ENCODE results near the gene MFGE8. TPM values are rescaled to one million over a fixed set of nuclear protein-coding genes. Genes with fewer than 3 reads are reported as not detected.

MFGE8 gene
- total RNA-seq, 1 experiment from 2014 or later, result 54.5 TPM

- CTCF ChIA-PET, result no interaction called here
- Histone ChIP-seq H3K79me2 (ENCODE audit: low read depth) (no peaks in the 10 kb centered on the region), H3K27ac (no peak overlapping the region), H2AFZ (no peak overlapping the region), H4K20me1 (ENCODE audit: insufficient read depth) (no peaks in the 10 kb centered on the region), H3K4me2 (no peak overlapping the region), H3K36me3 (ENCODE audit: low read depth) (no peaks in the 10 kb centered on the region), H3K9me3 (ENCODE audit: insufficient read depth, low read depth) (no peaks in the 10 kb centered on the region), H3K27me3 (ENCODE audit: insufficient read depth, low read depth) (no peaks in the 10 kb centered on the region), H3F3A (ENCODE audit: insufficient read depth, low read depth) (peaks cover 3% of the 10 kb centered on the region), H3K4me1 (replicated peaks; ENCODE audit: insufficient read depth) (peaks cover 19% of the 10 kb centered on the region), H3K9me2 (ENCODE audit: insufficient read depth) (no peaks in the 10 kb centered on the region), H3K4me3 (no peak overlapping the region)
- BruUV-seq (replicated peaks), result no TSS peak
- DNase-seq, result no peak
- no peak for TF ChIP-seq EZH2 (IDR thresholded peaks at IDR 0.05; ENCODE audit: low read depth)
- TF ChIP-seq, protein P1, sequence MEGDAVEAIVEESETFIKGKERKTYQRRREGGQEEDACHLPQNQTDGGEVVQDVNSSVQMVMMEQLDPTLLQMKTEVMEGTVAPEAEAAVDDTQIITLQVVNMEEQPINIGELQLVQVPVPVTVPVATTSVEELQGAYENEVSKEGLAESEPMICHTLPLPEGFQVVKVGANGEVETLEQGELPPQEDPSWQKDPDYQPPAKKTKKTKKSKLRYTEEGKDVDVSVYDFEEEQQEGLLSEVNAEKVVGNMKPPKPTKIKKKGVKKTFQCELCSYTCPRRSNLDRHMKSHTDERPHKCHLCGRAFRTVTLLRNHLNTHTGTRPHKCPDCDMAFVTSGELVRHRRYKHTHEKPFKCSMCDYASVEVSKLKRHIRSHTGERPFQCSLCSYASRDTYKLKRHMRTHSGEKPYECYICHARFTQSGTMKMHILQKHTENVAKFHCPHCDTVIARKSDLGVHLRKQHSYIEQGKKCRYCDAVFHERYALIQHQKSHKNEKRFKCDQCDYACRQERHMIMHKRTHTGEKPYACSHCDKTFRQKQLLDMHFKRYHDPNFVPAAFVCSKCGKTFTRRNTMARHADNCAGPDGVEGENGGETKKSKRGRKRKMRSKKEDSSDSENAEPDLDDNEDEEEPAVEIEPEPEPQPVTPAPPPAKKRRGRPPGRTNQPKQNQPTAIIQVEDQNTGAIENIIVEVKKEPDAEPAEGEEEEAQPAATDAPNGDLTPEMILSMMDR (conservative IDR thresholded peaks at IDR 0.05), result no peak
- POLR2A ChIA-PET (ENCODE audit: unreplicated experiment), result no interaction called here
- intact Hi-C loops (cut with micrococcal nuclease; ENCODE audit: unreplicated experiment), result no loop called here
Measured at GRCh38 chr15:88908697-88909621, 4.2 kb downstream of the MFGE8 start.

- intact Hi-C loops (cut with micrococcal nuclease; ENCODE audit: unreplicated experiment), result no loop called here
- no peaks in the 10 kb centered on the region for H3K79me2 ChIP-seq (ENCODE audit: low read depth)
- ChIA-PET CTCF (no interaction called here), POLR2A (ENCODE audit: unreplicated experiment) (no interaction called here)
- no peaks in the 10 kb centered on the region for H4K20me1 ChIP-seq (ENCODE audit: insufficient read depth)
- H3K4me3 ChIP-seq, result no peak overlapping the region
- H2AFZ ChIP-seq, result no peak overlapping the region
- no TSS peak for BruUV-seq (replicated peaks)
- no peaks in the 10 kb centered on the region for H3F3A ChIP-seq (ENCODE audit: insufficient read depth, low read depth)
- H3K9me2 ChIP-seq (ENCODE audit: insufficient read depth), result no peaks in the 10 kb centered on the region
- TF ChIP-seq, protein P1 (conservative IDR thresholded peaks at IDR 0.05), result no peak
- no peak for TF ChIP-seq EZH2 (IDR thresholded peaks at IDR 0.05; ENCODE audit: low read depth)
- H3K27me3 ChIP-seq (ENCODE audit: insufficient read depth, low read depth), result no peaks in the 10 kb centered on the region
- no peak overlapping the region for H3K4me2 ChIP-seq
- H3K36me3 ChIP-seq (ENCODE audit: low read depth), result no peaks in the 10 kb centered on the region
- H3K9me3 ChIP-seq (ENCODE audit: insufficient read depth, low read depth), result no peaks in the 10 kb centered on the region
- no peak overlapping the region for H3K27ac ChIP-seq
- H3K4me1 ChIP-seq (replicated peaks; ENCODE audit: insufficient read depth), result peaks cover 13% of the 10 kb centered on the region
- DNase-seq, result no peak
Measured at GRCh38 chr15:88908123-88908522, 5.1 kb downstream of the MFGE8 start.

DNA sequence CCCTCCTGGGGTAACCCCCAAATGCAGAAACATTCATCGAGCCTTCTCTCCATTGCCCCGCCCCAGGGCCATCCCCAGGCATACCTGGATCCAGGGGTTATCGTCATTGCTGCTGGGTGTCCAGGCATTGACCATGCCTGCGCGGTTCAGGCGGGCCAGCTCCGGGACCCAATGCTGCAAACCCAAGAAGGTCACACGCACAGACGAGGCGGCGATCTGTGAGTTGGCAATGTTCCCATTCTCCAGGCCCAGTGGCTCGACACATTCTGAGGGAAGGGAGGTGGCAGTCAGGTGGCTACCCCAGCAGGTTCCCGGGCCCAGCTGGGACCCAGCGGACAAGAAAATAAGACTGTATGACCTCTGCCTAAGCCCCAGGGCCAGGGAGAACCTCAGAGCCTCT, 6.1 kb downstream of the MFGE8 start:
- Histone ChIP-seq H3K4me2 (no peak overlapping the region), H2AFZ (no peak overlapping the region), H3F3A (ENCODE audit: insufficient read depth, low read depth) (no peaks in the 10 kb centered on the region), H4K20me1 (ENCODE audit: insufficient read depth) (no peaks in the 10 kb centered on the region), H3K4me1 (replicated peaks; ENCODE audit: insufficient read depth) (peaks cover 10% of the 10 kb centered on the region), H3K36me3 (ENCODE audit: low read depth) (no peaks in the 10 kb centered on the region), H3K4me3 (no peak overlapping the region), H3K9me2 (ENCODE audit: insufficient read depth) (no peaks in the 10 kb centered on the region), H3K27me3 (ENCODE audit: insufficient read depth, low read depth) (no peaks in the 10 kb centered on the region), H3K27ac (no peak overlapping the region), H3K79me2 (ENCODE audit: low read depth) (no peaks in the 10 kb centered on the region), H3K9me3 (ENCODE audit: insufficient read depth, low read depth) (no peaks in the 10 kb centered on the region)
- POLR2A ChIA-PET (ENCODE audit: unreplicated experiment), result no interaction called here
- no peak for TF ChIP-seq EZH2 (IDR thresholded peaks at IDR 0.05; ENCODE audit: low read depth)
- TF ChIP-seq, protein P1 (conservative IDR thresholded peaks at IDR 0.05), result no peak
- intact Hi-C loops (cut with micrococcal nuclease; ENCODE audit: unreplicated experiment), result no loop called here
- CTCF ChIA-PET, result no interaction called here
- DNase-seq, result no peak
- no TSS peak for BruUV-seq (replicated peaks)

Data from PC-9 (cell line).